ENCODE measurements around the gene MRGPRF. TPM values are rescaled to one million over a fixed set of nuclear protein-coding genes. Genes with fewer than 3 reads are reported as not detected.

Gene MRGPRF
- total RNA-seq, 2 donors from 2014 or later, result not detected

- ATAC-seq (no peak), DNase-seq (ENCODE audit: low spot score) (no peak)
- Mint-ChIP-seq H3K27ac (peak overlapping the region in 1 of 2 donors; percentile 72), H3K27me3 (no peaks in the 10 kb centered on the region), H3K36me3 (no peaks in the 10 kb centered on the region), H3K4me1 (ENCODE audit: low read depth in 2 of 2) (peaks cover 16 to 19% of the 10 kb centered on the region in 2 donors), H3K4me3 (no peak overlapping the region), H3K9me3 (no peaks in the 10 kb centered on the region)
These were observed 41.6 kb upstream of the MRGPRF start for GRCh38 chr11:69054397-69055211.

DNA sequence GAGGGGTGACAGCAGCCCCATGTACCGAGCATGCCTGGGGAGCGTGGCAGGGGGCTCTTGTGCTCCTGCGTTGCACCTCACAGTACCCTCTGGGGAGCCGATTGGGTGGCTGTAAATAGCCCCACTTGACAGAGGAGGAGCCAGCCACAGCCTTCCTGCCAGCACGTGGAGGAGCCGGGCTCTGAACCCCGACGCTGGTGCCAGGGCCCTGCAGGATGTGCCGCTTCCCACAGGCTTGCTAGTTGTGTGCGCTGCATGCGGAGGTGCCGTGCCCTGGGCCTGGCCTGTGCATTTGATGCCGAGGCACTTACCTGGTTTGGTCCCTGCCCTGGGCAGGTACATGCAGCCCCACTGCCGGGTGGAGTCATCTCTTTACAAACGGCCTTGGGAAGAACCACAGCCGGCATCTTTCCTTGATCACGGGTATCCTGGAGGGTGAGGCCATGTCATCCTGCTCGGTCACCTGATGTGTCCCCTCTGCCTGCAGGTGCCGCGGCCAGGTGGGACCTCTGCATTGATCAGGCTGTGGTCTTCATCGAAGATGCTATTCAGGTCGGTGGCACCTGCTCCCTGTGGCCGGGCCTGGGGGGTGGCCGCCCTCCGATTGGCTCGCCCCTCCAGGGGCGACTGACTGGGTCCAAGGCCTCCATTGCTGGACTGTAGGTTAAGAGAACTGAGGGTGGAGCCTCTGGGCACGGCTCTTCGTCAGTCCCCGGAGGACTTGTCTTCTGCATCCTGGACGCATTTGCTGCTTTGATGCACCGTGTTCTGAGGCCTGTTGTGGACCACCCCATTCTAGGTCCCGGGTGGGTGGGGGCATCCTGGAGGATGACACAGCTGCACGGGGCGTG lies 40.7 kb upstream of the MRGPRF start:
- ATAC-seq (no peak), DNase-seq (ENCODE audit: low spot score) (no peak)
- H3K4me3 Mint-ChIP-seq, result no peak overlapping the region
- H3K36me3 Mint-ChIP-seq, result no peaks in the 10 kb centered on the region
- H3K27me3 Mint-ChIP-seq, result no peaks in the 10 kb centered on the region
- no peak overlapping the region for H3K27ac Mint-ChIP-seq
- peaks cover 16 to 19% of the 10 kb centered on the region in 2 donors for H3K4me1 Mint-ChIP-seq (ENCODE audit: low read depth in 2 of 2)
- H3K9me3 Mint-ChIP-seq, result no peaks in the 10 kb centered on the region

GRCh38 chr11:69053169-69053477 lies 40.1 kb upstream of the MRGPRF start:
- H3K27ac Mint-ChIP-seq, result no peak overlapping the region
- no peaks in the 10 kb centered on the region for H3K36me3 Mint-ChIP-seq
- no peak for DNase-seq (ENCODE audit: low spot score)
- ATAC-seq, result no peak
- H3K27me3 Mint-ChIP-seq, result no peaks in the 10 kb centered on the region
- H3K9me3 Mint-ChIP-seq, result no peaks in the 10 kb centered on the region
- peaks cover 16 to 19% of the 10 kb centered on the region in 2 donors for H3K4me1 Mint-ChIP-seq (ENCODE audit: low read depth in 2 of 2)
- no peak overlapping the region for H3K4me3 Mint-ChIP-seq

DNA sequence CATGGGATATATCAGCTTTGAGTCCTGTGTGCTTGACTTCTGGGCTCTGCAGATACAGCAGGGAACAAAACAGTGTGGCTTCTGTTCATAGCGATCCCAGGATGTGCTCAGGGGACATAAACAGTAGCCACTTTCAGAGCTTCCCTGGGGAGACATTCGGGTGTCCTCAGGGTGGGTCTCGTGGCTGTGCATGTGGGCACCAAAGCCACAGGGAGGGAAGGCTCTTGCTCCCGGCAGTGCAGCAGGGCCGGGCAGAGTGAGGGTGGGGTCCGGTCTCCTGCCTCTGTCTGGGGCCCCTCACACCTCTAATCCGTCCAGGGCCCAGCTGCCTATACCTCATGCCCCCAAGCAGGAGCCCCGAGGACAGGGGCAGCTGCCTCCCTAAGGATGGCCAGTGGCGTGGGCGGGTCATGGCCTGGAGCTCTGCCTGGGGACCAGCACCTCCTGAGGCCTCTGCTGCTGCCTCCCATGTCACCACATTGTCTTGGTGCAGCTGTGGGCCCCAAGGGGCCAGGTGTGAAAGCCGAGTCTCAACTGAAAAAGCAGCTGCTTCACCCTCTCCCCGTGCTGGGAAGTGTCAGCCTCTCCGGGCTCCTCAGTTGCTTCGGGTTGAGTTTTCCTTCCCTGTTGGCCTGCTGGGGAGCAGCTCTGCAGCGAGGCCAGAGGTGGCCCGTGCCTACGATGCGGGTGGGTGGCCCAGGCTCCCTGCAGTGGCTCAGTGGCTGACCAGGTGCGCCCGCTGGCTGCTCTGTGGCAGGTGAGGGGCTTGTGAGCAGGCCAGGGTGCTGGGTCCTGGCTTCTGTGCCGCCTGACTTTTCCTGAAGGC lies 39.5 kb upstream of the MRGPRF start:
- no peaks in the 10 kb centered on the region for H3K9me3 Mint-ChIP-seq
- DNase-seq (ENCODE audit: low spot score) (no peak), ATAC-seq (no peak)
- H3K36me3 Mint-ChIP-seq, result no peaks in the 10 kb centered on the region
- H3K27me3 Mint-ChIP-seq, result no peaks in the 10 kb centered on the region
- H3K4me3 Mint-ChIP-seq, result no peak overlapping the region
- H3K27ac Mint-ChIP-seq, result peak overlapping the region in 1 of 2 donors; percentile 82
- peaks cover 16 to 19% of the 10 kb centered on the region in 2 donors for H3K4me1 Mint-ChIP-seq (ENCODE audit: low read depth in 2 of 2)

DNA sequence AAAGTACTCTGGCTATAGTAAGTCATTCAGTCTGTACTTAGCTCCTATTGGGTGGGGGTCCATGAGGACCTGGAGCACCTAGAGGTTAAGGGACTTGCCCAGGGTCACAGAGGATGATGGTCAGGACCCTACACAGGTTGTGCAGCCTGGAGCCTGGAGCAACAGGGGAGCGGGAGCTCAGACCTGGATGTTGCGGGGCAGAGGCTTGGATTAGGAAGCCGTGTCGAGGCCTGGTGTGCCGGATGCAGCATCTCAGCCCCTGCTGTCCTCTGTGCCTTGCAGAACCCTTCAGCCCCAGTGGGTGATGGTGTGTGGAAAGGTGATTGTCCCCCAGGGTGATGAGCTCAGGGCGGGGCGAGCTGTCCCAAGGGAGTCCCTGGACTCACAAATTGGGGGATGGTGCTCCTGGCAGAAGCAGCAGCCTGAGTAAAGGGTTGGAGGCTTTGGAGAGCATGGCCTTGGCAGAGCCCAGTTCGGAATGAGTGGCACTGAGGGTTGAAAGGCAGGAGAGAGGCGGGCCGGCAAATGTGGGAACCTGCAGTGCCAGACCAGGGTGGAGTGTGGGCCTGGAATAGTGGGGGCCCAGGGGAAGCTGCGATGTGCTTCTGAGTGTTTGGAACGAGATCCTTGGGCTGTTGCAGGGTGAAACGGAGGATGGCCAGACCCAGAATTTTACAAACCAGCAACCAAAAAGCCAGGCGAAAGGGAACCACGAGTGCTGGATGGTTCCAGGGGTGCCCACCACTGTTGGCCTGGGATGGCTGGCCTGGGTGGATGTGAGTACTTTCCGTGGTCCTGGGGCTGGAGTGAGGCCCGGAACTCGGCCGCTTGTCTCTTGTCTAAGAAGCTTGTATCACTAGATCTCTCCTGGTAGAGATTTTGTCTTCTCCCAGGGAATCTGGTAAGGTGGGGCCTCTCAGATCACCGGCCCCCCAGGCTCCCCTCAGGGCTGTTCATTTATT lies 38.6 kb upstream of the MRGPRF start:
- Mint-ChIP-seq H3K27ac (peak overlapping the region; percentile 37 to 82), H3K9me3 (no peaks in the 10 kb centered on the region), H3K4me3 (no peak overlapping the region), H3K36me3 (no peaks in the 10 kb centered on the region), H3K4me1 (ENCODE audit: low read depth in 2 of 2) (peaks cover 16 to 19% of the 10 kb centered on the region in 2 donors), H3K27me3 (peaks cover 0 to 1% of the 10 kb centered on the region in 2 donors)
- peak; percentile 39 for DNase-seq (ENCODE audit: low spot score)
- no peak for ATAC-seq

GRCh38 chr11:69050592-69051380 lies 37.7 kb upstream of the MRGPRF start:
- Mint-ChIP-seq H3K4me3 (peak overlapping the region; percentile 66), H3K9me3 (no peaks in the 10 kb centered on the region), H3K27me3 (peaks cover 0 to 4% of the 10 kb centered on the region in 2 donors), H3K36me3 (no peaks in the 10 kb centered on the region), H3K4me1 (ENCODE audit: low read depth in 2 of 2) (peaks cover 8 to 13% of the 10 kb centered on the region in 2 donors), H3K27ac (peak overlapping the region; percentile 37 to 82)
- DNase-seq (ENCODE audit: low spot score) (peak; percentile 55), ATAC-seq (no peak)

- H3K27ac Mint-ChIP-seq, result peak overlapping the region; percentile 37 to 80
- no peak for ATAC-seq
- H3K4me3 Mint-ChIP-seq, result peak overlapping the region; percentile 66
- H3K9me3 Mint-ChIP-seq, result no peaks in the 10 kb centered on the region
- H3K4me1 Mint-ChIP-seq (ENCODE audit: low read depth in 2 of 2), result peaks cover 0 to 7% of the 10 kb centered on the region in 2 donors
- DNase-seq (ENCODE audit: low spot score), result peak; percentile 48
- H3K27me3 Mint-ChIP-seq, result peaks cover 0 to 9% of the 10 kb centered on the region in 2 donors
- H3K36me3 Mint-ChIP-seq, result no peaks in the 10 kb centered on the region
These were observed 36.4 kb upstream of the MRGPRF start for GRCh38 chr11:69049490-69049867.

GRCh38 chr11:69048694-69049489 lies 35.8 kb upstream of the MRGPRF start, which contains the start of gene TPCN2:
Gene TPCN2, plus strand, starts transcription at chr11:69048932. Its CDS starts 66 bp downstream, at chr11:69048998.
- H3K27ac Mint-ChIP-seq, result peak within 1 kb of the TSS; percentile 46 to 80
- no peaks in the 10 kb centered on the region for H3K36me3 Mint-ChIP-seq
- H3K4me1 Mint-ChIP-seq (ENCODE audit: low read depth in 2 of 2), result peaks cover 0 to 7% of the 10 kb centered on the region in 2 donors
- peak; percentile 99 for ATAC-seq
- H3K9me3 Mint-ChIP-seq, result no peaks in the 10 kb centered on the region
- peaks cover 0 to 12% of the 10 kb centered on the region in 2 donors for H3K27me3 Mint-ChIP-seq
- DNase-seq (ENCODE audit: low spot score), result peak; percentile 93
- H3K4me3 Mint-ChIP-seq, result peak within 1 kb of the TSS; percentile 66

DNA sequence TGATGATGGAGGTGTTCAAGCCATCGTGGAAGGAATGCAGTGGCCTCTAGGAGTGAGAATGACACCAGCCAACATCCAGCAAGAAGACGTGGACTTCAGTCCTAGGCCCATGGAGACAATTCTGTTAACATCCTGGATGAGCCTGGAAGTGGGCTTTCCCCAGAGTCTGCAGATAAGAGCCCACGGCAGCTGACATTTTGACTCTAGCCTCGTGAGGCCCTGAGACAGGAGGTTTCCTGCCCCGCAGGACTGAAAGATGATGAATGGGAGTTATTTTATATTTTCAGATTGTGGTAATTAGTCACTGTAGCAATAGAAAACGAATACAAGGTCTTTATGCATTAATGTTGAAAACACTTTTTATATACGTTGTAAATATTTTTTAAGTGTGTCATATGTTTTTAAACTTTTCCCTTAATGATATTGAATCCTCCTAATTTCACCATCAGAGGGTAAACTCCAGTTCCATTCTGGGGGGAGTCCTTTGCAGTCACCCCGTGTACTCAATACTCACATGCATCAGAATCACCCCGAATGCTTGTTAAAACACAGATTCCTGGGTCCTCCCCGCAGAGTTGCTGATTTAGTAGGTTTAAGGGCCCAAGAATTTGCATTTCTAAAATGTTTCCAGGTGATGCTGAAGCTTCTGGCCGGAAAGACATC lies 35.1 kb upstream of the MRGPRF start:
- DNase-seq (ENCODE audit: low spot score) (no peak), ATAC-seq (peak in 1 of 2 donors; percentile 1)
- H3K4me3 Mint-ChIP-seq, result peak overlapping the region; percentile 45

DNA sequence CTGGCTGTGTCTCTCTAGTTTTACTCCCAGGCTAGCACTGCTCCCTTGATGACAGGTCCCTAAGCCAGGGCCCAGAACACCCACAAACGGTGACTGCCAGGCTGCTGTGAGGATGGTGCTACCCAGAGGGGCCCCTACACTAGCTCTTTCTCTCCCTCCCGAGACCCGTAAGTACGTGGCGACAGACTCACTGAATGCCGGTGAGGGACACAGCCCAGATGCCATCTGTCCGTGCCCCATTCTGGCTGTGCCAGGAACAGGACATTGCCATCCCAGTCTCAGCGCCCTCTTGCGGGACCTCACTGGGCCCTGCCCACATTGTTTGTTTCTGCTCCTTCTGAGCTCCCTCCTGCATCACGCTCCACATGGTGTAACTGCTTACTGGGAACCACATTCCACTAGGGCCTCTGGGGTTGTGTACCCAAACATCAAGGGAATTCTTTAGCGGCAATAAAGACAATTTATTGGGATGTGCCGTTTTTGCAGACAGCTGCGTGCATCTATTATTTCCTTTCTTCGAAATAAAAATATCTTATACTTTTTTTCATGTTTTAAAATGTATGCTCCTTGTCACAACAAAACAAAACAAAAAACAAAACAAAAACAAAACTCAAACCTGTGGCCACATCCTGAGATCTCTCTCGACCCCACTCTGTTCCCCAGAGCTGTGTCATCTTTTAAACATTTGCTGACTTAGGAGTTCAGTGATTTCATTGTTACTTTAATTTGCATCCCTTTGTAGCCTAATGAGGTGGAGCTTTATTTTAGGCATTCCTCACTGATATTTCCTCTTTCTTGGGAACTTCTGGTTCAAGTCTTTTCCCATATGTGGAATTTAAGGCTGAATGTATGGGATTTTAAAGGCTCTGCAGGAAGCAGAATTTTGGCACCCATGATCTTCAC lies 31.3 kb upstream of the MRGPRF start:
- Mint-ChIP-seq H3K27ac (no peak overlapping the region), H3K27me3 (peaks cover 0 to 12% of the 10 kb centered on the region in 2 donors), H3K4me3 (no peak overlapping the region), H3K4me1 (ENCODE audit: low read depth in 2 of 2) (peaks cover 6 to 9% of the 10 kb centered on the region in 2 donors), H3K9me3 (no peaks in the 10 kb centered on the region), H3K36me3 (no peaks in the 10 kb centered on the region)
- DNase-seq (ENCODE audit: low spot score), result no peak
- no peak for ATAC-seq

More for the DNA sequence above, 35.1 kb upstream of the MRGPRF start:
- Mint-ChIP-seq H3K27me3 (peaks cover 0 to 12% of the 10 kb centered on the region in 2 donors), H3K36me3 (no peaks in the 10 kb centered on the region), H3K9me3 (no peaks in the 10 kb centered on the region), H3K27ac (peak overlapping the region; percentile 46 to 68), H3K4me1 (ENCODE audit: low read depth in 2 of 2) (peaks cover 0 to 7% of the 10 kb centered on the region in 2 donors)

All from natural killer cell treated with Interleukin-12 subunit alpha and Interleukin-12 subunit beta and Interleukin-15 and Interleukin-18, amount 100 ng/mL, for 72 hours (primary cell).